Measurements from ENCODE around the gene SULT1C4. TPM values are rescaled to one million over a fixed set of nuclear protein-coding genes. Genes with fewer than 3 reads are reported as not detected.

The SULT1C4 gene
- total and polyA plus RNA-seq, 2 of the 8 experiments (the other 6 are each of a cell fraction or from before 2014, with no cell fraction given) = 1.5 to 2.1 TPM

Small RNAs within 50 kb of the gene (small RNA-seq; reads per million reads assigned to genes)
- not detected for gene SMIM12P1 (ENCODE audit: insufficient read depth)

Other genes starting within 250 kb of the SULT1C4 start
- gene SULT1C3, start 138.0 kb upstream of the SULT1C4 start, total RNA-seq (2021; fragmentation: NEBNext Ultra II Directional; extraction: Animal tissue kit (Norgen Biotek cat#: 25700)) = not detected in 2 replicates
- gene SULT1C3, start 138.0 kb upstream of the SULT1C4 start, polyA plus RNA-seq (2011; rRNA removed) = not detected in 2 replicates
- gene SULT1C2, start 89.1 kb upstream of the SULT1C4 start, total RNA-seq (2021; fragmentation: NEBNext Ultra II Directional; extraction: Animal tissue kit (Norgen Biotek cat#: 25700)) = 1.9 and 2.2 TPM in 2 replicates
- gene SULT1C2, start 89.1 kb upstream of the SULT1C4 start, polyA plus RNA-seq (2011; rRNA removed) = 1.6 and 2.8 TPM in 2 replicates
- 52.2 and 54.9 TPM in 2 replicates for gene GCC2, start 71.3 kb downstream of the SULT1C4 start, total RNA-seq (2021; fragmentation: NEBNext Ultra II Directional; extraction: Animal tissue kit (Norgen Biotek cat#: 25700))
- 3.4 and 4.6 TPM in 2 replicates for gene GCC2, start 71.3 kb downstream of the SULT1C4 start, polyA plus RNA-seq (2011; rRNA removed)
- gene LIMS1, start 156.5 kb downstream of the SULT1C4 start, total RNA-seq (2021; fragmentation: NEBNext Ultra II Directional; extraction: Animal tissue kit (Norgen Biotek cat#: 25700)) = 36.7 and 39.0 TPM in 2 replicates
- gene LIMS1, start 156.5 kb downstream of the SULT1C4 start, polyA plus RNA-seq (2011; rRNA removed) = 23.6 and 24.1 TPM in 2 replicates

Data from H1 (cell line).